ENCODE data around the gene XPO5. TPM values are rescaled to one million over a fixed set of nuclear protein-coding genes. Genes with fewer than 3 reads are reported as not detected.
"Not testable (repeated sequence)": the region's sequence is repeated elsewhere in the genome, so short reads cannot be mapped to it uniquely, and the experiment has no call there.

The XPO5 gene
- total RNA-seq, 6 experiments from 2014 or later = 11.3 to 16.3 (median 12.6) TPM

- Histone ChIP-seq H3K27me3 (no peaks in the 10 kb centered on the region), H3K4me1 (peaks cover 0 to 14% (median 0%) of the 10 kb centered on the region in 4 donors), H3K27ac (no peak overlapping the region), H3K36me3 (peaks cover 0 to 55% (median 13%) of the 10 kb centered on the region in 4 donors), H3K4me3 (no peak overlapping the region), H3K9me3 (no peaks in the 10 kb centered on the region)
- no peak for TF ChIP-seq CTCF (IDR thresholded peaks at IDR 0.05)
- no peak for TF ChIP-seq POLR2A (IDR thresholded peaks at IDR 0.05)
- intact Hi-C loops (cut with DNase I) = no loop called here
- WGBS (ENCODE audit: insufficient coverage, low coverage, low lambda C conversion rate, missing lambda C conversion rate) = 100% methylated on average over 4 of the region's 4 CpGs
- DNase-seq (no peak), ATAC-seq (no peak)
These were observed 3.8 kb downstream of the XPO5 start for GRCh38 chr6:43572015-43572414.

GRCh38 chr6:43570876-43571441 lies 4.9 kb downstream of the XPO5 start:
- 85% methylated on average over 5 of the region's 5 CpGs for WGBS (ENCODE audit: insufficient coverage, low coverage, low lambda C conversion rate, missing lambda C conversion rate)
- ATAC-seq = no peak
- intact Hi-C loops (cut with DNase I) = no loop called here
- H3K4me3 ChIP-seq = no peak overlapping the region
- no peaks in the 10 kb centered on the region for H3K27me3 ChIP-seq
- TF ChIP-seq CTCF (IDR thresholded peaks at IDR 0.05) (no peak), POLR2A (IDR thresholded peaks at IDR 0.05) (no peak)
- peaks cover 0 to 65% (median 15%) of the 10 kb centered on the region in 4 donors for H3K36me3 ChIP-seq
- no peaks in the 10 kb centered on the region for H3K9me3 ChIP-seq
- H3K4me1 ChIP-seq = peaks cover 0 to 10% (median 0%) of the 10 kb centered on the region in 4 donors
- H3K27ac ChIP-seq = no peak overlapping the region
- DNase-seq = no peak

GRCh38 chr6:43559328-43559727 lies 16.5 kb downstream of the XPO5 start:
- no peak for TF ChIP-seq POLR2A (IDR thresholded peaks at IDR 0.05)
- TF ChIP-seq CTCF (IDR thresholded peaks at IDR 0.05) = no peak
- DNase-seq (no peak), ATAC-seq (no peak)
- no peak overlapping the region for H3K4me3 ChIP-seq
- intact Hi-C loops (cut with DNase I) = no loop called here
- no peaks in the 10 kb centered on the region for H3K27me3 ChIP-seq
- peaks cover 3 to 98% (median 40%) of the 10 kb centered on the region in 4 donors for H3K36me3 ChIP-seq
- no peaks in the 10 kb centered on the region for H3K4me1 ChIP-seq
- H3K27ac ChIP-seq = no peak overlapping the region
- no peaks in the 10 kb centered on the region for H3K9me3 ChIP-seq

GRCh38 chr6:43557620-43558019 lies 18.2 kb downstream of the XPO5 start:
- intact Hi-C loops (cut with DNase I); H3K9me3 ChIP-seq; ATAC-seq; H3K4me3 ChIP-seq; H3K27me3 ChIP-seq; DNase-seq; H3K27ac ChIP-seq; H3K4me1 ChIP-seq: not testable (repeated sequence)
- peaks cover 6 to 94% (median 38%) of the 10 kb centered on the region in 4 donors for H3K36me3 ChIP-seq
- WGBS (ENCODE audit: insufficient coverage, low coverage, low lambda C conversion rate, missing lambda C conversion rate) = 98% methylated on average over 6 of the region's 7 CpGs

- Histone ChIP-seq H3K27me3 (no peaks in the 10 kb centered on the region), H3K4me1 (no peaks in the 10 kb centered on the region), H3K4me3 (no peak overlapping the region), H3K27ac (no peak overlapping the region), H3K36me3 (peaks cover 9 to 82% (median 30%) of the 10 kb centered on the region in 4 donors), H3K9me3 (no peaks in the 10 kb centered on the region)
- intact Hi-C loops (cut with DNase I) = no loop called here
- TF ChIP-seq CTCF (IDR thresholded peaks at IDR 0.05) (no peak), POLR2A (IDR thresholded peaks at IDR 0.05) (no peak)
- 73% methylated on average over 3 of the region's 3 CpGs for WGBS (ENCODE audit: insufficient coverage, low coverage, low lambda C conversion rate, missing lambda C conversion rate)
- no peak for DNase-seq
- no peak for ATAC-seq
These were observed 28.6 kb downstream of the XPO5 start for GRCh38 chr6:43547222-43547621.

All from right lobe of liver (tissue), 6 donors.